Stimulated activated memory B cell treated with anti-CD40 and anti-IgM and Interleukin-4, amounts not matched to agents 10 μg/mL and 1 μg/mL and 100 μg/mL, for 72 hours (primary cell): ENCODE results near the gene TCF15.
"Not testable (repeated sequence)": the region's sequence is repeated elsewhere in the genome, so short reads cannot be mapped to it uniquely, and the experiment has no call there.

ENCODE experiments used
- ATAC-seq: fragments of 150-1000 bp; cut with Tn5 transposase; 2 replicates; pipeline ENCODE4 v1.10.0; 2021
- H3K27ac Mint-ChIP-seq: one replicate; pipeline ENCODE4 v1.8.0; 2022; ENCODE audit warnings: mild to moderate bottlenecking, mixed read lengths
- H3K27me3 Mint-ChIP-seq: one replicate; pipeline ENCODE4 v1.8.0; 2022; ENCODE audit warnings: mixed read lengths
- H3K36me3 Mint-ChIP-seq: one replicate; pipeline ENCODE4 v1.8.0; 2022; ENCODE audit warnings: mixed read lengths
- H3K4me1 Mint-ChIP-seq: one replicate; pipeline ENCODE4 v1.8.0; 2022; ENCODE audit warnings: mixed read lengths
- H3K4me3 Mint-ChIP-seq: one replicate; pipeline ENCODE4 v1.8.0; 2022; ENCODE audit warnings: mild to moderate bottlenecking, moderate library complexity, mixed read lengths
- H3K9me3 Mint-ChIP-seq: one replicate; pipeline ENCODE4 v1.8.0; 2022; ENCODE audit warnings: mixed read lengths

The TCF15 gene

DNA sequence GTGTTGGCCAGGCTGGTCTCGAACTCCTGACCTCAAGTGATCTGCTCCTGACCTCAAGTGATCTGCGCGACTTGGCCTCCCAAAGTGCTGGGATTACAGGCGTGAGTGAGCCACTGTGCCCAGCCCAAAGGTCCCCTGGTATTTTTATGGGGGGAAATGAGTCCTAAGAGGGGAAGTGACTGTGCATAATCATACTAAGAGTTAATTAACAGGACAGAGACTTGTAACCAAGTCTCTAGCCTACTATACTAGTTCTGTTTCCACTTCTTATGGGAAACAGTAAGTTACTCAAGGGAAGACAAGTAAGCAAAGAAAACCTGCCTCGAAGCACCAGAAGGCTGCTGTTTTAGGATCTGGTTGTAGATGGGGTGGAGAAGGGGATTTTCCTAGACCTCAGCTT is 27.9 kb downstream of the TCF15 start:
- Mint-ChIP-seq H3K9me3 (no peaks in the 10 kb centered on the region), H3K4me3 (no peak overlapping the region), H3K4me1 (no peaks in the 10 kb centered on the region), H3K36me3 (no peaks in the 10 kb centered on the region), H3K27me3 (peaks cover 15% of the 10 kb centered on the region), H3K27ac (no peak overlapping the region)
- no peak for ATAC-seq

DNA sequence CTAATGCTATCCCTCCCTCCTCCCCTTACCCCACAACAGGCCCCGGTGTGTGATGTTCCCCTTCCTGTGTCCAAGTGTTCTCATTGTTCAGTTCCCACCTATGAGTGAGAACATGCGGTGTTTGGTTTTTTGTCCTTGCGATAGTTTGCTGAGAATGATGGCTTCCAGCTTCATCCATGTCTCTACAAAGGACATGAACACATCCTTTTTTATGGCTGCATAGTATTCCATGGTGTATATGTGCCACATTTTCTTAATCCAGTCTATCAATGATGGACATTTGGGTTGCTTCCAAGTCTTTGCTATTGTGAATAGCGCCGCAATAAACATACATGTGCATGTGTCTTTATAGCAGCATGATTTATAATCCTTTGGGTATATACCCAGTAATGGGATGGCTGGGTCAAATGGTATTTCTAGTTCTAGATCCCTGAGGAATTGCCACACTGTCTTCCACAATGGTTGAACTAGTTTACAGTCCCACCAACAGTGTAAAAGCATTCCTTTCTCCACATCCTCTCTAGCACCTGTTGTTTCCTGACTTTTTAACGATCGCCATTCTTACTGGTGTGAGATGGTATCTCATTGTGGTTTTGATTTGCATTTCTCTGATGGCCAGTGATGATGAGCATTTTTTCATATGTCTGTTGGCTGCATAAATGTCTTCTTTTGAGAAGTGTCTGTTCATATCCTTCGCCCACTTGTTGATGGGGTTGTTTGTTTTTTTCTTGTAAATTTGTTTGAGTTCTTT is 31.0 kb downstream of the TCF15 start:
- peaks cover 18% of the 10 kb centered on the region for H3K27me3 Mint-ChIP-seq
- not testable (repeated sequence) for H3K27ac Mint-ChIP-seq, H3K36me3 Mint-ChIP-seq, H3K4me1 Mint-ChIP-seq, ATAC-seq, H3K9me3 Mint-ChIP-seq, H3K4me3 Mint-ChIP-seq

DNA sequence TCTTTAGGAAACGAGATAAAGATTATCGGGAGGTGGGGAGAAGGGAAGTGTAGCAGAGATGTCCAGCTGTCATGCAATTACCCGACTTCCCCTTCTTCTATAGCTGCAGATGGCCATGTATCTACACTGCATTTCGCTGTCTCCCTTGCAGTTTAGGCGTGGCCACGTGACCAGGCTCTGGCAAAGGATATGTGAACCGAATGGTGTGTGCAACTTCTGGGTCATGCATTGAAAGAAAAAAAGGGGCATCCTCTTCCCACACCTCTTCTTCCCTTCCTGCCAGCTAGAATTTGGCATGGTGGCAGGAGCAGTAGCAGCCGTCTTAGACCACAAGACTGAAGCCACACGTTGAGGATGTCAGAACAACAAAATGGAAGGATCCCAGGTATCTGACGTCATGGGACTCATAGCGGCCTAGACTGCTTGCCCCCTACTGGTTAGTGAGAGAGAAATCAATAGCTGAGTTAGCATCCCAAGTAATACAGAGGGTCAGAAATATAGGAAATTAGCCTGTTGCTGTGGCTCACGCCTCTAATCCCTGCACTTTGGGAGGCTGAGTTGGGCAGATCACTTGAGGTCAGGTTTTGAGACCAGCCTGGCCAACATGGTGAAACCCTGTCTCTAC is 32.8 kb downstream of the TCF15 start:
- Mint-ChIP-seq H3K4me3 (no peak overlapping the region), H3K9me3 (no peaks in the 10 kb centered on the region), H3K4me1 (no peaks in the 10 kb centered on the region), H3K27me3 (peaks cover 36% of the 10 kb centered on the region), H3K27ac (no peak overlapping the region), H3K36me3 (no peaks in the 10 kb centered on the region)
- no peak for ATAC-seq

DNA sequence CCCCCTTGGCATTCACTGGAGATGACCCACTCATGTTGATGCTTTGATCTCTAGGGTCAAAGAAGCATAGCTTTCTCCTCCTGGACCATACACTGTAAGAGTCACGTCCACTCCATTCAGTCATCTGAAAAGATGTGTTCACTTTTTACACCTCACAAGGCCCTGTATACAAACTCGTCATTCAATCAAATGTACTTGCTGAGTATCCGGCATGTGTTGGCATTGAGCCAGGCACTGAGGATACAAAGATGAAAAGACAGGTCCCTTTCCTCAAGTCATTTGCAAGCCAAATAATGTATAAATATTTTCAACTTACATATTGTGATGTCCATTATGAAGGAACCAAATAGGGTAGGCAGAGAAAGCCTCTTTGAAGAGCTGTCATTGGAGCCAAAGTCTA is 34.0 kb downstream of the TCF15 start:
- H3K27ac Mint-ChIP-seq: no peak overlapping the region
- no peak for ATAC-seq
- no peaks in the 10 kb centered on the region for H3K36me3 Mint-ChIP-seq
- H3K27me3 Mint-ChIP-seq: peaks cover 44% of the 10 kb centered on the region
- H3K4me3 Mint-ChIP-seq: no peak overlapping the region
- no peaks in the 10 kb centered on the region for H3K4me1 Mint-ChIP-seq
- H3K9me3 Mint-ChIP-seq: no peaks in the 10 kb centered on the region

DNA sequence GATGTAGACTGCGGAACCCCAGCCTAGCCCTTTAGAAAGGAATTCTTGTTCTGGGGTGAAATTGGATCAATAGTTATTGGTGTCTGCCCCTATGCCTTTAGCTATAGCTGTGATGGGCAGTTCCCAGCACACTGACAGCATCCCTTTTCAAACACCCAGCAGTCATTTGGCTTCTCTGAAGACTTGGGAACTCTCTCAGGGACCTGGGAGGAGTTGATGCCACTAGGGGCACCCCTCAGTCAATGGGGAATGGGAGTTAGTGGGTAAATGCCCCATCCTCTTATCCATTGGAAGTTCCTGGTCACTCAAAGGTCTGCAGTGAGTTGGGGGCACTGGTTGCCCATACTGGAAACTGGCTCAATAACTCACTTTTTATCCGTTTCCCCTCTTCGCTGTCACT is 34.9 kb downstream of the TCF15 start:
- H3K4me3 Mint-ChIP-seq: no peak overlapping the region
- H3K27ac Mint-ChIP-seq: no peak overlapping the region
- H3K36me3 Mint-ChIP-seq: no peaks in the 10 kb centered on the region
- H3K9me3 Mint-ChIP-seq: no peaks in the 10 kb centered on the region
- no peak for ATAC-seq
- no peaks in the 10 kb centered on the region for H3K4me1 Mint-ChIP-seq
- peaks cover 44% of the 10 kb centered on the region for H3K27me3 Mint-ChIP-seq

DNA sequence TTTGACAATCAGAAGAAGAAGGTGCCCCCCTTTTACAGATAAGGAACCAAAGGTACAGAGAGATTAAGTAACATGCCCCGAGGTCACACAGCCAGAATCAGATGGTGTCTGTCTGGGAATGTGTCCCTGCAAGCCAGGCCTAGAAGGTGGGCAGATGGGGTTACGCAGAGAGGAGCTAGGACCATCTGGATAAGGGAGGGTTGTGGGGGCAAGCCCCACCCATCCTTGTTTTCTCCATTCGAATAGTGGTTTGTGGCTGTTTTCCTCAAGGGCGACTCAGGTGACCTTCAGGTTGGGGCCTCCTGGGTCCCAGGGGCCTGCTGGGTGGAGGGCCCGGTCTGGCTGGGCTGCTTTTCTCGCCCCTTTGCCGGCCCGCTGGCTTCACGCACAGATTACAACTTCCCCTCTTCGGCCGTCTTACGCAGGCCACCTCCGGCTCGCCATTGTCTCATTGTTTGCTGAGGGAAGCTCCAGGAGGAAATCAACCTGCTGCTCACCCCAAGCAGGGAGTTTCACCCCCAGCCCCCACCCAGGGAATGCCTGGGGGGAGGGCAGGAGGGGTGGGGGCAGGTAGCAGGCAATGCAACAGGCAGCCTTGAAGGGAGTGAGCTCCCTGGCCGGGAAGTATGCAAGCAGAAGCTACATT is 35.7 kb downstream of the TCF15 start:
- no peak for ATAC-seq
- no peaks in the 10 kb centered on the region for H3K9me3 Mint-ChIP-seq
- no peaks in the 10 kb centered on the region for H3K36me3 Mint-ChIP-seq
- H3K27me3 Mint-ChIP-seq: peaks cover 44% of the 10 kb centered on the region
- no peaks in the 10 kb centered on the region for H3K4me1 Mint-ChIP-seq
- H3K27ac Mint-ChIP-seq: no peak overlapping the region
- H3K4me3 Mint-ChIP-seq: no peak overlapping the region

DNA sequence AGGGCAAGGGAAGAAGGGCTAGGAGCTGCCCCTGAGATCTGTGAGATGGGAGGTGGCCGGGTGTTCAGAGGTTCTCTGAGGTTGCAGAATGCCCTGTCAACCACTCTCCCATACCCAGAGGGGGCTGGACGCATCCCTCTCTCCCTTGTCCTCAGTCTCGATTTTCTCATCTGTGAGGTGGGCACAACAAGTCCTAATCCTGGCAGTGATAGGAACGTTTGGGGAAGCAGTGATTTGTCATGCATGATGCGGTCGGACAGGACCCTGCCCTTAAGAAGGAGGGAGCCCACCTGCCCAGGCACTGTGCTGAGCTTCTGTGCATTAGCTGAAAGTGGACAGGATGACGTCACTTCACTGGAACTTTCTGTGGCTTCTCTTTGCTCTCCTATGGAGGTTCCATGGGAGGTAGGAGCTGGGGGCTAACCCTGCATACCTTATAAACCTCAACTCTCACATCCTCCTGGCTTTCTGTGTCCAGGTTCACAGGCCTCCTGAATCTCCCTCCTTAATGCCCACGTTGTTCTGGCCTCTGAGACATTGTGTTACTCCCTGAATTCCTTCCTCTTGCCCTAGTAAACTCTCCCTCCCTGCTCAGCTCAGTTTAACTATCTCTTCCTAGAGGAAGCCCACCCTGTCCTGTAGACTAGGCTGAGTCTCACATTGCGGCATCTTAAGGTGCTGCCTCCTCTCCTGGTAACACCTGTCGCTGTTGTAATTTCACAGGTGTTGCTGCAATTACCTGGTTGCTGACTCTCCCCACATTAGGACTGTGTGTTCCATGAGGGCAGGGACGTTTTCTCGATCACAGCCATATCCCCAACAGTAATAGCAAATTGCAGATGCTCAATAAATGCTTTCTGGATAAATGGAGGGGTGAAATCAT is 36.5 kb downstream of the TCF15 start:
- ATAC-seq: no peak
- Mint-ChIP-seq H3K4me3 (no peak overlapping the region), H3K4me1 (no peaks in the 10 kb centered on the region), H3K9me3 (no peaks in the 10 kb centered on the region), H3K27ac (no peak overlapping the region), H3K27me3 (peaks cover 50% of the 10 kb centered on the region), H3K36me3 (no peaks in the 10 kb centered on the region)

DNA sequence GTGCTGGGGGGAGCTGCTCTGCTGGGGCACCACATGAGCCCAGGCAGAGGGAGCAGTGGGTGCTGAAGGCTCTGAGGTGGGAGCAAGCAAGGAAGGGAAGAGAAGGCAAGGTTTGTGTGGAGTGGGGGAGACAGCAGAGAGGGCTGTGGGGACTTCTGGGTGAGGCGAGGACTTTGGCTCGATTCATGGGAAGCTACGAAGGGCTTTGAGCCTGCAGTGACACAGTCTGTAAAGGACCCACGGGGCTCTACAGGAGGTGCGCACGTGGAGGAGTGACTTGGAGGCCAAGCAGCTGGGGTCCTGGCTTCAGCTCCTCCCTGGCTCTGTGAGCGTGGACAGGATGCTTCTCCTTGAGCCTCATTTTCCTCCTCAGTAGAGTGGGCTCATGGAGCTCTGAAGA is 37.4 kb downstream of the TCF15 start:
- ATAC-seq: peak; percentile 14
- no peak overlapping the region for H3K27ac Mint-ChIP-seq
- no peaks in the 10 kb centered on the region for H3K36me3 Mint-ChIP-seq
- no peaks in the 10 kb centered on the region for H3K4me1 Mint-ChIP-seq
- H3K27me3 Mint-ChIP-seq: peaks cover 53% of the 10 kb centered on the region
- no peaks in the 10 kb centered on the region for H3K9me3 Mint-ChIP-seq
- no peak overlapping the region for H3K4me3 Mint-ChIP-seq

DNA sequence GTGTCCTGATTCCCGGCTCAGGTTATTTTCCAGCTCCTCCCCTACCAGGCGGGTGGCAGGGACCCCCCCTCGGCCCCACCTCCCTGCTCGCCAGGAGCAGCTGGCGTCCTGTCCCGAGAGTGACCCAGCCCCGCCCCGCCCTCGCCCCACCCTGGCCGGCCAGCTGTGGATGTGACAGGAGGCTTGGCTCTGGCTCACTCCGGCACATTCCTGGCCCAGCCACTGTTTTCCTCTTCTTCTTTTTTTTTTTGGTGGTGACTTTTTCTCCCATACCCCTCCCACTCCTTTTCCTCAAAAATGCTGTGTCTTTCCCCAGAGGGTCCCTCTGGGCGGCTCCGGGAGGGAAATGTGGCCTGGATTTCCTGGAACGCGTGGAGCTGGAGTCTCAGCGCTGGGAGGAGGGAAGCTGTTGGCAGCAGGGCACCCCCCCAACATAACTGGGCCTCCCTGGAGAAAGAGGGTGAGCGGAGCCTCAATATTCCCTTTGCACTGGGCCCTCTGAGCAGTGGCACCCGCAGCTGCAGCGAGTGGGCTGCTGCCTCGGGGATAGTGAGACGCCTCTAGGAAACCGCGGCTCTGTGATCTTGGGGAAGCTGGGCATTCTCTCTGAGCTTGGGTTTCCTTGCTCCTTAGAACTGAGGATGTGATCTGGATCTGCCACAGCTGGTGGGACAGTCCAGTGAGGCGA is 38.2 kb downstream of the TCF15 start:
- H3K27me3 Mint-ChIP-seq: peaks cover 60% of the 10 kb centered on the region
- H3K4me3 Mint-ChIP-seq: no peak overlapping the region
- no peaks in the 10 kb centered on the region for H3K36me3 Mint-ChIP-seq
- H3K9me3 Mint-ChIP-seq: no peaks in the 10 kb centered on the region
- no peak for ATAC-seq
- H3K27ac Mint-ChIP-seq: no peak overlapping the region
- H3K4me1 Mint-ChIP-seq: no peaks in the 10 kb centered on the region

DNA sequence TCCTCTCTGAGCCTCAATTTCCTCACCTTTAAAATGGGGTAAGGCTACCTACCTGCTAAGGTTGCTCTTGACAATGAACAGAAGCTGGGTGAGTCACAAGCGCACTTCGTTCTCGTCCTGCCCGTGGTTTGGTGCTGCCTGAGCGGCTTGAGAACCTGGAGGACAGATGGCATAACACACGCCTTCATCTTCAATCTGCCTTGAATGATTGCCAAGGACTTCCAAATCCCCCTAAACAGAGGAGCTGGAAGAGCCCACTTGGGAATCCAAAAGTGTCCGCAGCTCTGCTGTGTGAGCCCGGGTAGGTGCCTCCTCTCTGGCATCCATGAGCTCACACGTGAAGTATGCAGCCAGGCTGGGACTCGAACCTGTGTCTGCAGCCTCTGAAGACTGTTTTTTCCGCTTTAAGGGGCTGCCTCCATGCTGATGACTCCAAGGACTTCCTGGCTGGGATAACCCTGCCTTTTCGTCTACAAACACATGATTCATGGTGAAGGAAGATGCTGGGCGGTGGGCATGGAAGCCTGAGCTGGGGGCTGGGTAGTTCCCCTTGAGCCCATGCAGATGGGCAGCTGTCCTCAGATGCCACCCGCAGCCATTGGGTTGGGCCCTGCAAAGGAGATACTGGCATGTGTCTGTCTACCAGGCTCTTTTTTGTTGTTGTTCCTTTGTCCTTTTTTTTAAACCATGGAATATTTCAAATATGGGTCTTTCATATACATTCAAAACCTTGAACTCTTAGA is 41.3 kb downstream of the TCF15 start:
- Mint-ChIP-seq H3K27me3 (peaks cover 43% of the 10 kb centered on the region), H3K4me1 (no peaks in the 10 kb centered on the region), H3K36me3 (no peaks in the 10 kb centered on the region), H3K4me3 (no peak overlapping the region), H3K27ac (no peak overlapping the region), H3K9me3 (no peaks in the 10 kb centered on the region)
- no peak for ATAC-seq

DNA sequence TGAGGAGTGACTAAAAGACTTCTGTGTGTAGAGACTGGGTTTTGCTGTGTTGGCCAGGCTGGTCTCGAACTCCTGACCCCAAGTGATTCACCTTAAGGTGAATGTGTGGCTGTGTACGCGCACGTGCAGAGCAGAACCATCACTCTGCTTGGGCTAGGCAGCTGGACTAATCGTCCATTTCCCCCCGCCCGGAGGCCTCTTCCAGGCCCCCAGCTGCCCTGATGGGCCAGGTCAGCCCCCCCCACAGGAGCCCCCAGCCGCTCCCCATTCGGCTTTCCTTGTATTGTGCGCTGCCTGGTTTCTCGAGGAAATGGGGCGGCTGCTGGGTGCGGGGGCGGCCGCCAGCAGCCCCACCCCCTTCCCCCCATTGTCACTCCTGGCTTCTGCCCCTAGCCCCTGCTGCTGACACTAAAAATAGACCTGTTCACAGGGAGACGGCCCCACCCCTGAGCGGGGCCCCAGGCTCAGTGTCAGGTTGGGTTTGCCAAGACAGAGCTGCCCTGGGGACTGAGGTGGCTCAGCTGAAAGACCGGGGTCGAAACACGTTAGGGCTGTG is 41.9 kb downstream of the TCF15 start:
- H3K27me3 Mint-ChIP-seq: peaks cover 37% of the 10 kb centered on the region
- no peak for ATAC-seq
- H3K4me3 Mint-ChIP-seq: no peak overlapping the region
- no peak overlapping the region for H3K27ac Mint-ChIP-seq
- H3K4me1 Mint-ChIP-seq: no peaks in the 10 kb centered on the region
- H3K36me3 Mint-ChIP-seq: no peaks in the 10 kb centered on the region
- no peaks in the 10 kb centered on the region for H3K9me3 Mint-ChIP-seq

DNA sequence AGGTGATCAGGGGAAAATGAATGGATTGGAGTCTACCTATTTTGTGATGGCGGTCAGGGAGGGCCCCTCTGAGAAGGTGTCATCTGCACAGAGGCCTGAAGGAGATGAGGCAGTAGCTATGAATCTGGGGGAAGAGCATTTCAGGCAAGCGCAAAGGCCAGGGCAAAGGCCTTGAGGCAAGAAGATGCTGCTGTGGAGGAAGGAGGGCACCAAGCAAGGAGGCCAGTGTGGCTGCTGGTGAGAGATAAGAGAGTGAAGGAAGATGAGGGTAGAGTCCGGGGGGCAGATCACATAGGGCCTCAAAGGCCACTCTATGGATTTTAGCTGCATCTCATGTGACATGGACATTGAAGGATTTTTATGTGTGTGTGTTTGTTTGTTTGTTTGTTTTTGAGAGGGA is 45.9 kb downstream of the TCF15 start:
- Mint-ChIP-seq H3K27me3 (peaks cover 32% of the 10 kb centered on the region), H3K4me3 (no peak overlapping the region), H3K9me3 (no peaks in the 10 kb centered on the region), H3K4me1 (peaks cover 6% of the 10 kb centered on the region), H3K27ac (no peak overlapping the region), H3K36me3 (no peaks in the 10 kb centered on the region)
- ATAC-seq: no peak

DNA sequence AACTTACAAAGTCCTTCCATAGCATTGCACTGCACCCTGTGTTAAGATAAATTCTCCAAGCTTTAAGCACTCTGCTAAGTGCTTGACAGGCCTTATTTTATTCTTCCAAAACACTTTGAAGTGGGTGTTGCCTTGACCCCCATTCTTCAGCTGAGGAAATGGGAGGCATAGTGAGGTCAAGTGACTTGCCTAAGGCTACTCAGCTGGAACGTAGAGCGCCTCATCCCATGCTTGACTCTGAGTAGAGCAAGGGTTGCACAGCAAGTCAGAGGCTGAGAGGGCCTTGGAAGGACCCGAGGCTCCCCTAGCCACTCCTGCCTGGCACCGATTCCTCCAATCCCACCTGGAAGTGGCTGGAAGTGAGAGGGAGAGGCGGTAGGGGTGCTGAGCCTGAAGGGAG is 46.9 kb downstream of the TCF15 start:
- no peak for ATAC-seq
- Mint-ChIP-seq H3K9me3 (no peaks in the 10 kb centered on the region), H3K27ac (no peak overlapping the region), H3K4me3 (no peak overlapping the region), H3K27me3 (peaks cover 24% of the 10 kb centered on the region), H3K36me3 (no peaks in the 10 kb centered on the region), H3K4me1 (peaks cover 6% of the 10 kb centered on the region)

DNA sequence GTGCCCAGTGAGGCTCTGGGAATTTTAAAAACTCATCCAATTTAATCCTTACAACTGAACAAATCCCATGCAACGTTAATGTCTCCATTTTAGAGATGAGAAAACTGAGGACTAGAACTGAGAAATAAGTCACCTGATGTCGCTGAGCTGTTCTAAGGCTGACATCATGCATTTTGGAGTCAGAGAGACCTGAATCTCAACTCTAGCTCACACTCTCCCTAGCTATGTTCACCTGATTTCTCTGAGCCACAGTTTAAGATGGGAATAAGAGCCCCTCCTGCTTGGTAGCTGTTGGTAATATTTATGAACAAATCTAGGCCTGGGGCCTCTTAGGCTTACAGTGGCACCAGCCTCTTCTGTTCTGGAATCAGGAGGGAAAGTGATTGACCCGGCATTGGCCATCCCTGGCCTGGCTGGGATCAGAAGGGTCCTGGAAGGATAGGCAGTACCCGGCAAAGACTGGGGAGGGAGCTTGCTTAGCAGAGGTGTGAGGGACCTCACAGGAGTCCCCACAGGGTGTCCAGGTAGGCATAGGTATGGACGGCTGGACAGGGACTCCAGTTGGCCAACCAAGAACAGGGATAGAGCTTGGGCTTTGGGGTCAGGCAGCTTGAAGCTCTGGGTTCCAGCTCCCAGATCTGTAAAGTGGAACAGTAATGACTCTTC is 47.7 kb downstream of the TCF15 start:
- Mint-ChIP-seq H3K27ac (no peak overlapping the region), H3K9me3 (no peaks in the 10 kb centered on the region), H3K4me1 (peaks cover 6% of the 10 kb centered on the region), H3K27me3 (peaks cover 20% of the 10 kb centered on the region), H3K4me3 (no peak overlapping the region), H3K36me3 (no peaks in the 10 kb centered on the region)
- ATAC-seq: no peak
